ENCODE measurements around the gene TRO.

Gene TRO

GRCh38 chrX:54920610-54921426 lies at the start of gene TRO:
TSS of gene TRO (plus strand) at chrX:54920824. CDS start at chrX:54922247, 1,423 bp downstream.
- no peak for DNase-seq (ENCODE audit: low spot score)

- no peak for DNase-seq (ENCODE audit: low spot score)
Observed at GRCh38 chrX:54885740-54886139, 34.9 kb upstream of the TRO start.

- no peak for DNase-seq (ENCODE audit: low spot score)
Observed at GRCh38 chrX:54891573-54891972, 29.1 kb upstream of the TRO start.

GRCh38 chrX:54894159-54894558 lies 26.5 kb upstream of the TRO start:
- no peak for DNase-seq (ENCODE audit: low spot score)

GRCh38 chrX:54909941-54910340 lies 10.7 kb upstream of the TRO start:
- DNase-seq (ENCODE audit: low spot score) = no peak

GRCh38 chrX:54921427-54922021 lies 900 bp downstream of the TRO start:
- peak; percentile 85 for DNase-seq (ENCODE audit: low spot score)

- DNase-seq (ENCODE audit: low spot score) = no peak
Observed at GRCh38 chrX:54922547-54922946, 1.9 kb downstream of the TRO start.

- no peak for DNase-seq (ENCODE audit: low spot score)
Observed at GRCh38 chrX:54923376-54923775, 2.8 kb downstream of the TRO start.

GRCh38 chrX:54926978-54927377 lies 6.4 kb downstream of the TRO start:
- DNase-seq (ENCODE audit: low spot score) = no peak

- no peak for DNase-seq (ENCODE audit: low spot score)
Observed at GRCh38 chrX:54928876-54929275, 8.3 kb downstream of the TRO start.

GRCh38 chrX:54930291-54931049 lies 9.8 kb downstream of the TRO start:
- DNase-seq (ENCODE audit: low spot score) = no peak

- no peak for DNase-seq (ENCODE audit: low spot score)
Observed at GRCh38 chrX:54931107-54931506, 10.5 kb downstream of the TRO start.

- DNase-seq (ENCODE audit: low spot score) = no peak
Observed at GRCh38 chrX:54933150-54933826, 12.7 kb downstream of the TRO start.

- DNase-seq (ENCODE audit: low spot score) = no peak
Observed at GRCh38 chrX:54934058-54934457, 13.4 kb downstream of the TRO start.

- DNase-seq (ENCODE audit: low spot score) = no peak
Observed at GRCh38 chrX:54934890-54935289, 14.3 kb downstream of the TRO start.

GRCh38 chrX:54935306-54935705 lies 14.7 kb downstream of the TRO start:
- DNase-seq (ENCODE audit: low spot score) = no peak

GRCh38 chrX:54937416-54937815 lies 16.8 kb downstream of the TRO start:
- DNase-seq (ENCODE audit: low spot score) = no peak

GRCh38 chrX:54944816-54945215 lies 24.2 kb downstream of the TRO start:
- no peak for DNase-seq (ENCODE audit: low spot score)

GRCh38 chrX:54945224-54945623 lies 24.6 kb downstream of the TRO start:
- DNase-seq (ENCODE audit: low spot score) = no peak

GRCh38 chrX:54950730-54951375 lies 30.2 kb downstream of the TRO start:
- no peak for DNase-seq (ENCODE audit: low spot score)

GRCh38 chrX:54961750-54962149 lies 41.1 kb downstream of the TRO start:
- no peak for DNase-seq (ENCODE audit: low spot score)
